A549 treated with dexamethasone at 1 μM for 4 hours (cell line): ENCODE results near the gene GDPD1. TPM values are rescaled to one million over a fixed set of nuclear protein-coding genes. Genes with fewer than 3 reads are reported as not detected.

Source experiments
- total RNA-seq: library from RNA; stranded (reverse); fragments of 200-300 nt; extraction: Qiagen RNA extraction; gene quantifications from 5 replicates; pipeline ENCODE4 v1.2.3, GENCODE V29; 2022

GDPD1 gene
- total RNA-seq, result 0.37 to 0.97 TPM (median 0.64 TPM) in 5 replicates

DNA sequence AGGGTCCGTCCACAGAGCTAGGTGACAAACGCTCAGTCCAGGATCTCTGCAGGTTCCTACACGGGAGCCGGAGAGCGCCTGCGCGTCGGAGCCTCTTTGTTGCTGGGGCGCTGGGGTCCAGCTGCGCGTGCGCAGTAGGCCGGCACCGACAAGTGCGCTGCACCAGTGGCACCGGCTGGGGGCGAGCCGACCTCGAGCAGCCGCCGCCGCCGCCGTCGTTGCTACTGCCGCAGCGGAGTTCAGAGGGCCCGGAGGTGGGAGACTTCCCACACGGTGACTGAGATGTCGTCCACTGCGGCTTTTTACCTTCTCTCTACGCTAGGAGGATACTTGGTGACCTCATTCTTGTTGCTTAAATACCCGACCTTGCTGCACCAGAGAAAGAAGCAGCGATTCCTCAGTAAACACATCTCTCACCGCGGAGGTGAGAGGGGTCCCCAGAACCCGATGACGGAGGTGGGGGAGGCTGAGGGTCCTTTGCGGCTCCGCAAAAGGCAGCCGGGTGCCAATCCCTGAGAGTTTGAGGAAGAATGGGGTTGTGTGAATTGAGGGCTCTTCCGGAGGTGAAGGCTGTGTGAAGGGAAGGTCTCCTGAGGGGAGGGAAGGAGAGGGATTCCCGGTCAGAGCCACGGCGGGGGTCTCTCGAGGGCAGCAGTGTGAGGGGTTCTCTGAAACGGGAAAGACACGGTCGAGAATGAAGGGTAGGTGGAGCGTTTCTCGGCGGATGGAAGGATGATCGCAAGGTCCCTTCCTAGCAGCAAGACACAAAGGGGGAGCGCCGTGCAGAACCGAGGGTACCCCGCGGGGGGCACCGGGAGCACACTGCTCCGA is at the start of gene GDPD1:
TSS of gene GDPD1 (plus strand) at position 184 of the 831 bp plus-strand sequence. CDS start at position 283, 99 bp downstream.

Other genes starting within 250 kb of the GDPD1 start
- 20.3 to 25.9 TPM (median 23.0 TPM) in 5 replicates for gene TRIM37, start 113.6 kb upstream of the GDPD1 start, total RNA-seq
- 109 to 164 TPM (median 111 TPM) in 5 replicates for gene SKA2, start 65.3 kb upstream of the GDPD1 start, total RNA-seq
- gene PRR11, start 64.8 kb upstream of the GDPD1 start, total RNA-seq, result 44.7 to 68.8 TPM (median 66.7 TPM) in 5 replicates
- gene SMG8, start 10.5 kb upstream of the GDPD1 start, total RNA-seq, result 26.4 to 32.9 TPM (median 28.6 TPM) in 5 replicates
- gene YPEL2, start 111.1 kb downstream of the GDPD1 start, total RNA-seq, result 1.7 to 3.1 TPM (median 2.7 TPM) in 5 replicates